GM12864 (cell line): ENCODE measurements around the gene AKAP9.

Experiments
- DNase-seq: peaks from one replicate; pipeline ENCODE4 v3.0.0-alpha.2; 2011; ENCODE audit warnings: low read depth
- H3K4me3 ChIP-seq: 2 replicates; pipeline ENCODE4 v1.5.1; 2011; ENCODE audit warnings: mild to moderate bottlenecking, low read depth, low read length, control low read depth
- CTCF ChIP-seq: IDR thresholded peaks from 2 replicates; pipeline ENCODE4 v1.5.1; 2011; ENCODE audit warnings: low read depth, mild to moderate bottlenecking, moderate library complexity, low read length, control low read depth, inconsistent platforms; ENCODE audit errors: missing control alignments

The AKAP9 gene

GRCh38 chr7:92044148-92044547 is 103.5 kb downstream of the AKAP9 start:
- no peak overlapping the region for H3K4me3 ChIP-seq
- no peak for TF ChIP-seq CTCF
- no peak for DNase-seq

- DNase-seq = no peak
- no peak overlapping the region for H3K4me3 ChIP-seq
- no peak for TF ChIP-seq CTCF
Observed at GRCh38 chr7:92044940-92045339, 104.3 kb downstream of the AKAP9 start.

GRCh38 chr7:92051655-92052054 is 111.0 kb downstream of the AKAP9 start:
- no peak for DNase-seq
- H3K4me3 ChIP-seq = no peak overlapping the region
- no peak for TF ChIP-seq CTCF

GRCh38 chr7:92052159-92052558 is 111.5 kb downstream of the AKAP9 start:
- TF ChIP-seq CTCF = no peak
- H3K4me3 ChIP-seq = no peak overlapping the region
- no peak for DNase-seq

GRCh38 chr7:92052684-92053083 is 112.0 kb downstream of the AKAP9 start:
- DNase-seq = no peak
- TF ChIP-seq CTCF = no peak
- no peak overlapping the region for H3K4me3 ChIP-seq

GRCh38 chr7:92053312-92053711 is 112.7 kb downstream of the AKAP9 start:
- no peak for TF ChIP-seq CTCF
- no peak for DNase-seq
- no peak overlapping the region for H3K4me3 ChIP-seq

GRCh38 chr7:92056286-92056685 is 115.6 kb downstream of the AKAP9 start:
- TF ChIP-seq CTCF = no peak
- no peak overlapping the region for H3K4me3 ChIP-seq
- DNase-seq = no peak
